Effector memory CD4-positive, alpha-beta T cell (primary cell): ENCODE results near the gene UNC93A.
"Not testable (repeated sequence)": the region's sequence is repeated elsewhere in the genome, so short reads cannot be mapped to it uniquely, and the experiment has no call there.

Source experiments
- DNase-seq, 3 donors: peaks; one replicate each; pipeline ENCODE4 v3.0.0-alpha.2; 2020
- H3K27ac ChIP-seq: 2 replicates; pipeline ENCODE4 v1.7.0; 2013; ENCODE audit warnings: mild to moderate bottlenecking, low read length, moderate library complexity; ENCODE audit not compliant: insufficient read depth, poor library complexity, severe bottlenecking
- H3K27me3 ChIP-seq: replicated peaks from 2 replicates; pipeline ENCODE4 v1.7.0; 2013; ENCODE audit warnings: mild to moderate bottlenecking, low read length; ENCODE audit not compliant: insufficient read depth, control insufficient read depth, poor library complexity, severe bottlenecking
- H3K36me3 ChIP-seq: 2 replicates; pipeline ENCODE4 v1.7.0; 2013; ENCODE audit warnings: mild to moderate bottlenecking, low read length, moderate library complexity; ENCODE audit not compliant: control insufficient read depth, insufficient read depth
- H3K4me1 ChIP-seq: 2 replicates; pipeline ENCODE4 v1.7.0; 2013; ENCODE audit warnings: low read length, mild to moderate bottlenecking; ENCODE audit not compliant: control insufficient read depth, insufficient read depth, poor library complexity, severe bottlenecking
- H3K4me3 ChIP-seq: 2 replicates; pipeline ENCODE4 v1.7.0; 2013; ENCODE audit warnings: low read length, low read depth, mild to moderate bottlenecking; ENCODE audit not compliant: insufficient read depth, poor library complexity, severe bottlenecking
- H3K9me3 ChIP-seq: 2 replicates; pipeline ENCODE4 v1.7.0; 2013; ENCODE audit warnings: mild to moderate bottlenecking, low read length, moderate library complexity; ENCODE audit not compliant: control insufficient read depth

UNC93A gene

DNA sequence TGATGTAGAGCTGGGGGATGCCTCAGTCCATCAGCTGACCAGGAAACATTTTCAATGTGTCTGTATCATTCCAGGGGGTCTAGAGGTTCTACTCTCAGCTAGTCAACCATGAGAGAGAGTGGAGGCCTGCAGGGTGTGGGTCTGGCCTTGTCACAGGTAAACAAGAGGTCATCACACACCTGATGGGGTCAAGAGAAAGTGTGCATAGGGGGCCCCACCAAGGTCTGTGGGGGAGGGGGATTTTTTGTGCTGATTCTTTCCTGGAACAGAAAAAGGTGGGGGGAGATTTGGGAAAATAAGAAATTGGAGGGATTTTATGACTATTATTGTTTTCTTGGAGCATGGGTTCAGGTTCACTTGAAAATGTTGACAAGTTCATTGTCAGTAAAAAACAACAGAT, 8.9 kb upstream of the UNC93A start:
- DNase-seq, result no peak
- no peaks in the 10 kb centered on the region for H3K9me3 ChIP-seq

DNA sequence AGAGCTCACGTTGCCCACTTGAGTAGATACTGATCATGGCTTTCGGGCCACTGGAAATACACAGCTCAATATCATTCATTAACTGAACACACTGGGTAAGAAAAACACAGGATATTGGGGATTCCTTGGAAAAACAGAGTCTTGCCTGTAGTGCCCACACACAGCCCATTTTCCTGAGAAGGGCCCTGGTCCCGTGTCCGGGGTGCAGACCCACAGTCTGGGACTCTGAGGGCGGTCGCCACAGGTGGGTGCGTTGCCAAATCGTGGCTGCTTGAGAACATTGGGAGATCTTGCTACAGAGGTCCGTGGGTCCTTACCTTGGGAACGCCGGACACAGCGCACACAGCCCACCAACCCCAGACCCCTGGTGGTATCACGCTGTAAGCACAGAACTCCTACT, 6.5 kb upstream of the UNC93A start:
- not testable (repeated sequence) for H3K27me3 ChIP-seq, H3K9me3 ChIP-seq, H3K27ac ChIP-seq, H3K4me1 ChIP-seq, DNase-seq, H3K4me3 ChIP-seq, H3K36me3 ChIP-seq

More for the DNA sequence above, 8.9 kb upstream of the UNC93A start:
- Histone ChIP-seq H3K36me3 (no peaks in the 10 kb centered on the region), H3K4me3 (no peak overlapping the region), H3K27me3 (no peaks in the 10 kb centered on the region), H3K27ac (no peak overlapping the region), H3K4me1 (no peaks in the 10 kb centered on the region)

DNA sequence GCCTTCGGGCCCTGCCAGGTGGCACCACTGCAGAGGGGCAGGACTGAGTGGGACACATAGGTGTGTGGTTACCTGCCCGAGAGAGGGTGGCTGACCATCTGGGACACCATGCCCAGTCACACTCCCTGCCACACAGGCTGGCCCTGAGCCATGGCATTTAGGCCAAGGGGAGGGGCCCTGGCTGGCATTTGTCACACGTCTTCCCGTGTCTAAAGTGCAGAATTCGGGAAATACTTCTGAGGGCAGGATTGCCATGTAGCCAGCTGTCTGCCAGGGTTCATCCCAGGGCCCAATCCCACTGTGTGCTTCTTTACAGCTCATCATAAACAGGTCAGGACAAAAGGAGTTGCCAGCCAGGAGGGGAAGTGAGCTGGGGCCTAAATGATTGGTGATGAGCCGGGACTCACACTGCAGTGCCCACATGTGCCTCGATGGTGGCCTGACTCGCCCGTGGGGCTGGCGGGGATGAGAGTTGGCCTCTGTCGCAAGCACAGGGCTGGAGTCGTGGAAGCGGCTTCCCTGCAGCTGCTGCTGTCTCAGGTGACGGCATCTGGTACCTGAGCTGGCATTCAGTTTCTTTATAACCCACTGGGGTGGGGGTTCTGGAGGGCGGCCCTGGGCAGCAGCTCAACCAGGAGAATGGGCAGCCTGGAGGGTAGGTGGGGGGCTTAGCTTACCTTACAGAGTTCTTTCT, 5.9 kb upstream of the UNC93A start:
- Histone ChIP-seq H3K9me3 (no peaks in the 10 kb centered on the region), H3K27ac (no peak overlapping the region), H3K27me3 (no peaks in the 10 kb centered on the region), H3K4me1 (no peaks in the 10 kb centered on the region), H3K4me3 (no peak overlapping the region), H3K36me3 (no peaks in the 10 kb centered on the region)
- no peak for DNase-seq

DNA sequence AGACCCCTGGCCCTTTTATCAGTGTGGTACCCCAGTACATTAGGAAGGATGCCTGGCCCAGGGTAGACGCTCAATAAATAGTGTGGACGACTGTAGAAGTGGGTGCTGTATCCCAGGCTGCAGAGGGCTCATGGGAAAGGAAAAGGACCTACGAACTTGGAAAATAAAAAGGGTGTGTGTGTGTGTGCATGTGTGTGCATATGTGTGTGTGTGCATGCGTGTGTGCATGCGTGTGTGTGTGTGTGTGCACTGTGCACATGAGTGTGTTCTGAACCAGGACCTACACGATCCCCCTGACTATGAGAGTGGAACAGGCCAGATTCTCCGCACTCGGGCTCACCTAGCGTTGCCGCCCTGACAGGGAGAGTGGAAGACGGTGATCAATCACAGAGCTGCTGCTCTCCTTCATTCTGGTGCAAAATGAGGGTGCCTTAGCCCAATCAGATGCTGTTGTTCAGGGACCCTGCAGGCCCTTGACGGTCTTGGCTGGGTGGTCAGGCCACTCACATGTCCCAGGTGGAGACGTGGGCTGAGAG, 3.5 kb upstream of the UNC93A start:
- Histone ChIP-seq H3K9me3 (no peaks in the 10 kb centered on the region), H3K36me3 (no peaks in the 10 kb centered on the region), H3K27ac (no peak overlapping the region), H3K4me3 (no peak overlapping the region), H3K4me1 (no peaks in the 10 kb centered on the region), H3K27me3 (no peaks in the 10 kb centered on the region)
- DNase-seq, result no peak

DNA sequence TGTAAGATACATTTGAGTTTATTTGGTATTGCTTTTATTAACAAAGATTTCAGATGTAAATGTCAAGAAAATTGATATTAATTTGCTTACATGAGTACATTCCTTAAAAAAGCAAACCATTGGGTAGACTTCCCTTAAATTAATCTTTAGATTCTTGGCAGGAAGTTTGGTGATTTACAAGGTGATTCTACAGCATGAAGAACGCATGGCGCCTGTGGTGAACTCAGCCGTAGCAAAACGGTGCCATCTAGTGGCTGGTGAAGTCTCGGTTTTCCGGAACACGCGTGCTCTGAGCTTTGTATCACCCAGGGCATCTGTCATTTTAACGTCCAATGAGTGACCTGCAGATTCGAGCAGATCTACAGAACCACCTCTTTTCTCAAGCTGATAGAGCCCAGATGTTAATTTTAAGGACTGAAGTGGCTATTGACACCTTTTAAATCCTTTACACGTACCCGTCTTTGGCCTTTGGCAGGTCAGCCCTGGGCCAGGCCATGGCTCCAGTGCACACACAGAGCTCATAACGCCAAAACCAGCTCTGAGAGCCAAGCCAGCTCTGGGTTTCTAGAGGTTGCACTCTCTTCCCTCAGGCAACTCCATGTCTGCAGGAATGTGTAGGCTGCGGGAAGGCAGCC, 2.4 kb upstream of the UNC93A start:
- not testable (repeated sequence) for H3K9me3 ChIP-seq, H3K36me3 ChIP-seq, H3K4me3 ChIP-seq, H3K4me1 ChIP-seq, H3K27ac ChIP-seq, H3K27me3 ChIP-seq
- peak in 1 of 3 donors; percentile 15 for DNase-seq

DNA sequence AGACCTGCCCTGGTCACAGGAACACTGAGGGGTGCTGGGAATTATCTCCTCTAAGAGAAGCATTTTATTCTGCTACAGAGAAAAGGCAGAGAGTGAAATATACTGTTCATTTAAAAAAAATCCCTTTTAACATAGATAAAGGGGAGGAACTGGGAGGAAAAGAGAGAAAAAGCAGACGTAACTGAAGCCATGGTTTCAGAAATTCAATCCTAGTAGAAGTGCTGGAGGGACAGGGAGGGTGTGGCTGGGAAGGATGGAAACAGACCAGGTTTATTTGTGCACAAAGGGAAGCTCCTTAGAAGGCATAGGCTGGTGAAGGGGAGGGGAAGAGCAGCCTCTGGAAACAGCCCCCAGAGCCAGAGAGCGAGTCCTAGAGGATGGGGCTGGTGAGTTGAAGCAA, 1.8 kb upstream of the UNC93A start:
- not testable (repeated sequence) for H3K36me3 ChIP-seq, H3K27me3 ChIP-seq, H3K4me1 ChIP-seq, H3K4me3 ChIP-seq, H3K9me3 ChIP-seq, DNase-seq, H3K27ac ChIP-seq

DNA sequence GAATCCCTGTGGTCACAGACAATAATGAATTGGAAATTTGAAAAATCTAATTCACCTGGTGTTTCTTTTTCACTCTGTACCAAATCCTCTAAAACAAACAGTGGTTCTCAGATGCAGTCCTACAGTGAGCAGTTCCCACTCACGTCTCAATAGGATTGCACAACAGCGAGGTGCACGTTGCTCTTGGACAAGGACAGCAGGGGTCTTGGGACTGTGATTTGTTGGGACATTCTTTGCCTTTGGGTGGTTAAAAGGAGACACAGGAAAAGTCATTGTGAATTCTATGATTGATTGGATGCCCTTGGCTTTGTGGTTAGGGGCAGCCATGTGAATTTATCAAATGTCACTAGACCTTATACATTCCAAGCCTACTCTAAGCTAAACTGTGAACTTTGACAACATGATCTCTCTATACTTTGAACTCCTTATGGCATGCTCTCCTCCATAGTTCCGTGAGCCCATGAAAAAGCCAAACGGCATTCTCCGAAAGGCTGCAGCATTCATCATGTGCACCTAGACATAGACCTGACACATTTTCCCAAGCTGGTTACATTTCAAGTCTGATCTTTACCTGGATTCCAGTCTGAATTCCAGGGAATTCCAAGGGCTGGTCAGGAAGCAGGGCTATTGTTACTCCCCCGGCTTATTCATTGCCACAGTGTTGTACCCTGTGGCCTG, 647 bp downstream of the UNC93A start:
- Histone ChIP-seq H3K9me3 (no peaks in the 10 kb centered on the region), H3K4me3 (no peak overlapping the region), H3K27ac (no peak overlapping the region), H3K4me1 (no peaks in the 10 kb centered on the region), H3K27me3 (no peaks in the 10 kb centered on the region), H3K36me3 (no peaks in the 10 kb centered on the region)
- no peak for DNase-seq

DNA sequence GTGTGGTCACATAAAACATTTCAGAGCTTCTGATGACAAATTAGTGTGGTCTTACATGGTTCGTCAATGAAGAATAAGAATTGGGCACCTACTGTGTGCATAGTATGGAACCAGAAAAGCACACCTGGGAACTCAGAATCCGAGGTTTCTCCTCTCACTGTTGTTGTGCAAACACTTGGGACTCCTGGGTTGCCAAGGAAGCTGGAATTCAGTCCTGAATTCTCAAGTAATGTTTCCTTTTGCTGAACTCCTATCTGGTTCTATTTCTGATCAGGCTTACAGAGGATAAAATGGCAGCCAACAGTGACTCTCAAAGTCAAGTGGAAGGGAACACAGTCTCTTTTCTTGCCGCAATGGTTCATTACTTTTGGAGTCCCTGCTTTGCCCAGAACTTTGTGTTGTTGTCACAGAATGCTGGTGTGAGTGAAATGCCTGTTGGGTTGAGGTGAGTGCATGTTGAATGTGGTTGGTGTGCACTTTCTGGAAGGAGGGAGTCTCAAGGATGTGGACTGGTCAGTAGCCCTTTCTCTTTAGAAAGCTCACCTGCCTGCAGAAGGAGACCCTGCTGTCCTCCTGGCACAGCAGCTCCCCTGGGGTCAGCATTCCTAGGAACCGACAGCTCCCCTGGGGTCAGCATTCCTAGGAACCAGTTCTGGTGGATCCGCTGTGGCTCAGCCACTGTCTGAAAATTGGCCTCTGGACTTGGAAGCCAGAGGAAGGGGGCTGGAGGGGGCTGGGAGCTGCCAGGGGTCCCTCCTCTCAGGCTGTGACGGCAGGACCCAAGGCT, 1.4 kb downstream of the UNC93A start:
- Histone ChIP-seq H3K4me3 (no peak overlapping the region), H3K27ac (no peak overlapping the region), H3K36me3 (no peaks in the 10 kb centered on the region), H3K4me1 (no peaks in the 10 kb centered on the region), H3K27me3 (no peaks in the 10 kb centered on the region), H3K9me3 (no peaks in the 10 kb centered on the region)
- DNase-seq, result no peak

DNA sequence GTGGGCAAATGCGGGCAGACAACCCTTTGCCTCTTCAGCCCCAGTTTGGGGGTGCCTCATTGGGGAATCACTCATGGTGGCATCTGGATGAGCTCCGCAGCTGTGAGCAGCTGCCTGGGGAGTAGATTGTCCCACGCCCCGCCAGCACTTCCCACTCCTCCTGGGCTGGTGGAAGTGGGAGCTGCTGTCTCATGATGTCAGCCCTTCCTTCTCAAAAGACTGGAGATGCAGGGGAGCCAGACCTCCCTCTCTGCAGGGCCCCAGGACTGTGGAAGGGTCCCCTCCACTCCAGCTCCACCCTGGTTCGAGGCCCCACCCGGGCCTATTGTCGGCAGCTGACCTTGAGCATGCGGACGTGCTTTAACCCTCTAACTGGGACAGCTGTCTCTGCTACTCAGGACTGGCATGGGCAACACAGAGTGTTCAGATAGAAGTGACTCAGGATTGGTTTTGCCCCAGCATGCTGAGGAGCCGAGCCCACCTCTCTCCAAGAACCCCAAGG, 2.0 kb downstream of the UNC93A start:
- H3K9me3 ChIP-seq, result no peaks in the 10 kb centered on the region
- H3K36me3 ChIP-seq, result no peaks in the 10 kb centered on the region
- no peaks in the 10 kb centered on the region for H3K4me1 ChIP-seq
- no peak overlapping the region for H3K4me3 ChIP-seq
- DNase-seq, result no peak
- no peak overlapping the region for H3K27ac ChIP-seq
- H3K27me3 ChIP-seq, result no peaks in the 10 kb centered on the region
